Measurements from ENCODE around the gene PIP4K2A.

PIP4K2A gene

GRCh38 chr10:22554461-22555182 lies 159.8 kb downstream of the PIP4K2A start:
- DNase-seq: peak; percentile 38
- peaks cover 60% of the 10 kb centered on the region for H3K4me1 Mint-ChIP-seq
- H3K27me3 Mint-ChIP-seq (ENCODE audit: low read depth, poor library complexity): peaks cover 1% of the 10 kb centered on the region
- no peaks in the 10 kb centered on the region for H3K36me3 Mint-ChIP-seq (ENCODE audit: low read depth)
- TF ChIP-seq CTCF (IDR thresholded peaks at IDR 0.05): no peak
- H3K9me3 Mint-ChIP-seq: no peaks in the 10 kb centered on the region
- peak overlapping the region; percentile 92 for H3K27ac Mint-ChIP-seq
- H3K4me3 Mint-ChIP-seq: peak overlapping the region; percentile 33

- no peak for DNase-seq
- no peaks in the 10 kb centered on the region for H3K9me3 Mint-ChIP-seq
- H3K27ac Mint-ChIP-seq: no peak overlapping the region
- no peak overlapping the region for H3K4me3 Mint-ChIP-seq
- H3K27me3 Mint-ChIP-seq (ENCODE audit: low read depth, poor library complexity): no peaks in the 10 kb centered on the region
- peaks cover 60% of the 10 kb centered on the region for H3K4me1 Mint-ChIP-seq
- H3K36me3 Mint-ChIP-seq (ENCODE audit: low read depth): peaks cover 8% of the 10 kb centered on the region
- TF ChIP-seq CTCF (IDR thresholded peaks at IDR 0.05): no peak
Observed at GRCh38 chr10:22553452-22553995, 160.9 kb downstream of the PIP4K2A start.

DNA sequence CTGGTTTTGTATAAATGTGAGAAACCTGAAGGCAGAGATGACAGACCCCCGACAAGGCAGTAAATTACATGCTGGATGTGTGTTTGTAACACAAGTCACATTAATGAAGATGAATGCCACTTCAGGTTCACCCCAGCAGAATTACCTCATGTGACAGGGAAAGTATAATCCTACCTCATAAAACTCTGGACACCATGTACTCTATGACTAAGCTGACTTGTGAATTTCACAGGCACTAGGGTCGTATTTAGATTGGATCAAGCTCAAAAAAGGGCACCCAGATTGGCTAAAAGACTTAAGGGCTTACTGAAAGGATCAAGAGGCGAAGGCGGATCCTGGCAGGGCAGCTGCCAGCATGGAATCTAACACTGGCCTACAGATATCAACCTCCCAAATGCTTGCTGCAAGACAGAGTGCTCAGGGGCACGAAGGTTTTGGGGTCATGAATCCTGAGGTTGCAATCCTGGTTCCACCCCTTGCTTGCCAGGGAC lies 161.4 kb downstream of the PIP4K2A start:
- Mint-ChIP-seq H3K27me3 (ENCODE audit: low read depth, poor library complexity) (no peaks in the 10 kb centered on the region), H3K4me3 (no peak overlapping the region), H3K36me3 (ENCODE audit: low read depth) (peaks cover 13% of the 10 kb centered on the region), H3K9me3 (no peaks in the 10 kb centered on the region), H3K4me1 (peaks cover 60% of the 10 kb centered on the region), H3K27ac (peak overlapping the region; percentile 11)
- DNase-seq: no peak
- TF ChIP-seq CTCF (IDR thresholded peaks at IDR 0.05): no peak

GRCh38 chr10:22551681-22552365 lies 162.6 kb downstream of the PIP4K2A start:
- no peaks in the 10 kb centered on the region for H3K9me3 Mint-ChIP-seq
- no peak for DNase-seq
- peaks cover 23% of the 10 kb centered on the region for H3K36me3 Mint-ChIP-seq (ENCODE audit: low read depth)
- H3K4me3 Mint-ChIP-seq: no peak overlapping the region
- peak overlapping the region; percentile 52 for H3K27ac Mint-ChIP-seq
- H3K27me3 Mint-ChIP-seq (ENCODE audit: low read depth, poor library complexity): peaks cover 2% of the 10 kb centered on the region
- H3K4me1 Mint-ChIP-seq: peaks cover 64% of the 10 kb centered on the region
- no peak for TF ChIP-seq CTCF (IDR thresholded peaks at IDR 0.05)

DNA sequence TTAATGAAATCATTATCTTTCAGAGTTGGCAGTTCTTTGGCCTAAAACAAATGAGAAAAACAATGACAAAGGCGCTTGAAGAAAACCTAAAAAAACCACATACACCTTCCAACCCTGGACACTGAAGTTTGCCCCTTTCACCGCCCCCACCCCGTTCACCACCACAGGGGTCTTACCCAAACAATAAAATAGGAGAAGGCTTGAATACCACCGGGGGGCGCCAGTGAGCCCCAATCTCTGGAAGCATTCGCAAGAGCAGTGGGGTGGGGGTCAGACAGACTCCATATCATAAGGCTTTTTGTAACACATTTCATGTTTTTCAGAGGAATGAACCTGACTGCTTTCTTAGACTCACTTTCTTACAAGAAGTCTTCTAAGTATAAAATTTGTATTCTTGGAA lies 163.6 kb downstream of the PIP4K2A start:
- H3K36me3 Mint-ChIP-seq (ENCODE audit: low read depth): peaks cover 30% of the 10 kb centered on the region
- no peaks in the 10 kb centered on the region for H3K9me3 Mint-ChIP-seq
- no peak overlapping the region for H3K4me3 Mint-ChIP-seq
- peak; percentile 55 for TF ChIP-seq CTCF (IDR thresholded peaks at IDR 0.05)
- H3K27me3 Mint-ChIP-seq (ENCODE audit: low read depth, poor library complexity): peaks cover 2% of the 10 kb centered on the region
- H3K27ac Mint-ChIP-seq: peak overlapping the region; percentile 26
- DNase-seq: peak; percentile 67
- peaks cover 60% of the 10 kb centered on the region for H3K4me1 Mint-ChIP-seq

Data from nephron progenitor cell (in vitro differentiated cells).